Measurements from ENCODE around the gene MIAT. TPM values are rescaled to one million over a fixed set of nuclear protein-coding genes. Genes with fewer than 3 reads are reported as not detected.

MIAT gene
- total RNA-seq, 4 donors from 2014 or later, result 1.00 to 17.1 (median 3.0) TPM

- no peak for TF ChIP-seq CTCF (IDR thresholded peaks at IDR 0.05)
- no peak for TF ChIP-seq POLR2AphosphoS5 (IDR thresholded peaks at IDR 0.05)
- TF ChIP-seq EP300 (IDR thresholded peaks at IDR 0.05; ENCODE audit: low read depth), result no peak
- TF ChIP-seq POLR2A (IDR thresholded peaks at IDR 0.05), result no peak
- no peaks in the 10 kb centered on the region for H3K27me3 ChIP-seq
- in situ Hi-C loops (cut with MboI; ENCODE audit: low pct_ligation_motif_present in 1 of 4, low pct_unique_long_range_greater_than_20kb in 1 of 4, low sequenced_read_pairs in 3 of 4) (no loop called here), intact Hi-C loops (cut with DNase I; ENCODE audit: low total_unique reads) (no loop called here)
- no peaks in the 10 kb centered on the region for H3K9me3 ChIP-seq
- DNase-seq, result no peak
- no peak overlapping the region for H3K27ac ChIP-seq
- H3K36me3 ChIP-seq, result peaks cover 0 to 9% (median 0%) of the 10 kb centered on the region in 4 donors
- WGBS, 2 donors (ENCODE audit: low coverage in 1 of 2), result 97 to 100% methylated on average over 2 to 3 of the region's 3 CpGs
- no peak overlapping the region for H3K4me3 ChIP-seq
- no peaks in the 10 kb centered on the region for H3K4me1 ChIP-seq
These were observed 23.1 kb downstream of the MIAT start for GRCh38 chr22:26680485-26680884.

DNA sequence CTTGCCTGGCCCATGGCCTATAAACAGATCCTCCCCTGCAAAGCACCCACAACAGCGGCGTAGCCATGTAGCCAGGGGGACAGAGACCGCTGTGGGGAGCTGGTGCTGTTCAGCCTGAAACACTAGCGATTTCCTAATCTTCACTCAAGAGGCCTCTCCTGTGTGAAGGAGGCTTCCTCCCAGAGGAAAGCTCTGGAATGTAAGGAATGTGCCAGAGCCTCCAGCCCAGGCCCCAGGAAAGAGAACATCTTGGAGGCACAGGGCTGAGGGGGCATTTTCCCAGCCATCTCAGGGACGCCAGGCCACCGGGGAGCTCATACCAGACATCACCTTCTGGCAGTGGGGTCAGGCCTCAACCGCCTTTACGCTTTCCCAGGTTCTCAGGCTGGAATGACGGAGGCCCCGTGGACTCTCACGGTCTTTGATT, 24.0 kb downstream of the MIAT start:
- in situ Hi-C loops (cut with MboI; ENCODE audit: low pct_ligation_motif_present in 1 of 4, low pct_unique_long_range_greater_than_20kb in 1 of 4, low sequenced_read_pairs in 3 of 4), result no loop called here
- H3K27ac ChIP-seq, result no peak overlapping the region
- intact Hi-C loops (cut with DNase I; ENCODE audit: low total_unique reads), result no loop called here

GRCh38 chr22:26684168-26684567, 26.8 kb downstream of the MIAT start:
- H3K9me3 ChIP-seq, result no peaks in the 10 kb centered on the region
- 86% methylated on average over 2 of the region's 2 CpGs; no CpG with 5 or more reads in 1 of the 2 donors for WGBS, 2 donors (ENCODE audit: low coverage in 1 of 2)
- H3K27me3 ChIP-seq, result no peaks in the 10 kb centered on the region
- DNase-seq, result no peak
- H3K4me3 ChIP-seq, result no peak overlapping the region
- H3K36me3 ChIP-seq, result peaks cover 0 to 9% (median 0%) of the 10 kb centered on the region in 4 donors
- in situ Hi-C loops (cut with MboI; ENCODE audit: low pct_ligation_motif_present in 1 of 4, low pct_unique_long_range_greater_than_20kb in 1 of 4, low sequenced_read_pairs in 3 of 4) (no loop called here), intact Hi-C loops (cut with DNase I; ENCODE audit: low total_unique reads) (no loop called here)
- H3K27ac ChIP-seq, result no peak overlapping the region
- TF ChIP-seq POLR2A (IDR thresholded peaks at IDR 0.05), result no peak
- TF ChIP-seq CTCF (IDR thresholded peaks at IDR 0.05), result no peak
- no peak for TF ChIP-seq EP300 (IDR thresholded peaks at IDR 0.05; ENCODE audit: low read depth)
- no peak for TF ChIP-seq POLR2AphosphoS5 (IDR thresholded peaks at IDR 0.05)
- no peaks in the 10 kb centered on the region for H3K4me1 ChIP-seq

More for the DNA sequence above, 24.0 kb downstream of the MIAT start:
- Histone ChIP-seq H3K36me3 (peaks cover 0 to 9% (median 0%) of the 10 kb centered on the region in 4 donors), H3K27me3 (no peaks in the 10 kb centered on the region), H3K9me3 (no peaks in the 10 kb centered on the region), H3K4me3 (no peak overlapping the region), H3K4me1 (no peaks in the 10 kb centered on the region)
- no peak for DNase-seq
- 82% methylated on average over 11 of the region's 11 CpGs; no CpG with 5 or more reads in 1 of the 2 donors for WGBS, 2 donors (ENCODE audit: low coverage in 1 of 2)
- TF ChIP-seq CTCF (IDR thresholded peaks at IDR 0.05) (no peak), POLR2A (IDR thresholded peaks at IDR 0.05) (no peak), POLR2AphosphoS5 (IDR thresholded peaks at IDR 0.05) (no peak), EP300 (IDR thresholded peaks at IDR 0.05; ENCODE audit: low read depth) (no peak)

DNA sequence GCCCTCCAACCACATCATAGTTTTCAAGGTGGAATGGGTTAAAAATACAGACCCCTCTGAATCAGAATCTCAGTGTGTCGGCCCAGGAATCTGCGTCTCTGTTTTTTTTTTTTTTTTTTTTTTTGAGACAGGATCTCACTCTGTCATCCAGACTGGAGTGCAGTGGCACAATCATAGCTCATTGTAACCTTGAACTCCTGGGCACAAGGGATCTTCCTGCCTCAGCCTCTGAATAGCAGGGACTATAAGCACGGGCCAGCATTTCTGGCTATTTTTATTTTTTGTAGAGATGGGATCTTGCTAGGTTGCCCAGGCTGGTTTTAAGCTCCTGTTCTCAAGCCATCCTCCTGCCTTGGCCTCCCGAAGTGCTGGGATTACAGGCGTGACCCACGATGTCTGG, 28.2 kb downstream of the MIAT start:
- no peak for DNase-seq
- intact Hi-C loops (cut with DNase I; ENCODE audit: low total_unique reads), result loop anchor here (5.0 kb wide), 1 partner anchor 562 kb away; no protein-coding TSS in a partner anchor
- Histone ChIP-seq H3K9me3 (no peaks in the 10 kb centered on the region), H3K36me3 (peaks cover 0 to 9% (median 0%) of the 10 kb centered on the region in 4 donors), H3K27ac (no peak overlapping the region), H3K27me3 (no peaks in the 10 kb centered on the region), H3K4me3 (no peak overlapping the region), H3K4me1 (no peaks in the 10 kb centered on the region)
- in situ Hi-C loops (cut with MboI; ENCODE audit: low pct_ligation_motif_present in 1 of 4, low pct_unique_long_range_greater_than_20kb in 1 of 4, low sequenced_read_pairs in 3 of 4), result no loop called here
- TF ChIP-seq POLR2A (IDR thresholded peaks at IDR 0.05) (no peak), EP300 (IDR thresholded peaks at IDR 0.05; ENCODE audit: low read depth) (no peak), POLR2AphosphoS5 (IDR thresholded peaks at IDR 0.05) (no peak), CTCF (IDR thresholded peaks at IDR 0.05) (no peak)
- 60 to 88% methylated on average over 1 to 6 of the region's 6 CpGs for WGBS, 2 donors (ENCODE audit: low coverage in 1 of 2)

Measured in transverse colon (tissue), 4 donors.